Adrenal gland (tissue), 5 donors: ENCODE results near the gene PUM2.

ENCODE experiments used
- CTCF ChIP-seq, 6 experiments: fragments of 450-650 bp in 4 of 6; fragments of 200-600 bp in 2 of 6; sonication (generic) in 1 of 6; IDR thresholded peaks; 1 replicate in 5 of 6; 2 replicates in 1 of 6; pipeline versions ENCODE4 v1.5.1 to v1.8.0; 2016 to 2021; ENCODE audit warnings: antibody characterized with exemption in 6 of 6, mild to moderate bottlenecking in 2 of 6, moderate library complexity in 1 of 6
- POLR2A ChIP-seq, 2 donors: fragments of 450-650 bp; IDR thresholded peaks; one replicate each; pipeline ENCODE4 v1.6.1; 2017; ENCODE audit warnings: antibody characterized with exemption in 2 of 2, mild to moderate bottlenecking in 2 of 2, moderate library complexity in 1 of 2
- donor health status: DM: no; HTN: no; CAD: no.

GRCh38 chr2:20309001-20309400, 41.6 kb downstream of the PUM2 start:
- TF ChIP-seq CTCF (IDR thresholded peaks at IDR 0.05): no peak
- TF ChIP-seq POLR2A (IDR thresholded peaks at IDR 0.05): no peak
